Hepatic stellate cell (primary cell): ENCODE data around the gene CXCL17.
"Not testable (repeated sequence)": the region's sequence is repeated elsewhere in the genome, so short reads cannot be mapped to it uniquely, and the experiment has no call there.

ENCODE experiments used
- DNase-seq: peaks from one replicate; pipeline ENCODE4 v3.0.0; 2011; ENCODE audit warnings: low spot score

CXCL17 gene

DNA sequence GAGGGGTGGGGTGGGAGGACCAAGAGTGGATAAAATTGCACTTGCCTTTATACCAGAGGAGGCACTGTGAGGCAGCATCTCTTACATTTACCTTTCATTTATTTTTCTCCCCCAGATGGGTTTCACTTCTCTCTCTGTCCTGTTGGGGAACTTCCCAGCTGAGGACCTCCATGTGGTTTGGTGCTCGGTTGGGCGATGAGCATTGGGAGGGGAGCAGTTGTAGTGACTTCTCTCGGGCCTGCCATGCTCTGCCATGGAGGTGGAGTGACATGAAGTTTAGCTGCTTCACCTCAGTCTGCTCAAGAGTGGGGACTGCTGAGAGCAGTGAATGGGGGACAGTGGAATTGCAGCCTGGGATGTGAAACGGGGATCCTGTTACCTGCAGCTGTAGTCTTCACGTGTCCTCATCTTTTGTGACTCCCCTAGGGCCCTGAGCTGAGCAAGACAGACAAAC is 23.1 kb upstream of the CXCL17 start:
- DNase-seq: no peak

DNA sequence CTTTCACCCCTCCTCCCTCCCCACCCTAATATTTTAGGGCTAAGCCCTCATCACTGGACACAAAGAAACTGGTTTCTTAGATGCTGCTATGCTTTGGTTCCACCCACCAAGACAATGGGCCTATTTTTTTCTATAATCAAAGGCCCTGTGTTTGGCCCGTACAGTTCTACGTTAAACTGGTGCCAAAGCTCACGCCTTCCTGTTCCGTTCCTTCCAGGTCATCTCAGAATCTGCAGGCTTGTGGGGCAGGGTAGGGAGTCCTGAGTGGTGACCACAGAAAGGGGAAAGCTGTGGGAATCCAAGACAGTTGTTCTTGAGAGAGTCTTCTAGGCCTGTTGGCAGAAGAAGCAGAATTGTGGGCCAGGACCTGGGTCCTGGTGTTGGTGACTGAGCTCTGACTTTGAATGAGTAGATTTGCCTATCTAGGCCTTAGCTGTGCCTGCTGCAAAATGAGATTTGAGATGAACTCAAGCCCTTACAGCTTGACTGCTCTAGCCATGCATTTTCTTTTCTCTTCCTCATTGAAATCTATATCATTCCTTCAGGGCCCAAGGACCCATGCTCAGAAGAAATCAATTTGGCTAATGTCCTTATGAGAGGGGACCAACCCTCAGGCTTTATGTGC is 19.1 kb upstream of the CXCL17 start:
- DNase-seq: no peak

DNA sequence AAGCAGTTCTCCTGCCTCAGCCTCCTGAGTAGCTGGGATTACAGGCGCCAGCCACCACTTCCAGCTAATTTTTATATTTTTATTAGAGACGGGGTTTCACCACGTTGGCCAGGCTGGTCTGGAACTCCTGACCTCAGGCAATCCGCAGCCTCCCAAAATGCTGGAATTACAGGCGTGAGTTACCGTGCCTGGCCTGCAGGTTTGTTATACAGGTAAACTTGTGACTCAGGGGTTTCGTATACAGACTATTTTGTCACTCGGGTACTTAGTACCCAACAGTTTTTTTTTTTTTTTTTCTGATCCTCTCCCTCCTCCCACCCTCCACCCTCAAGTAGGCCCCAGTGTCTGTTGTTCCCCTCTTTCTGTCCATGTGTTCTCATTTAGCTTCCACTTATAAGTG is 18.5 kb upstream of the CXCL17 start:
- DNase-seq: not testable (repeated sequence)

DNA sequence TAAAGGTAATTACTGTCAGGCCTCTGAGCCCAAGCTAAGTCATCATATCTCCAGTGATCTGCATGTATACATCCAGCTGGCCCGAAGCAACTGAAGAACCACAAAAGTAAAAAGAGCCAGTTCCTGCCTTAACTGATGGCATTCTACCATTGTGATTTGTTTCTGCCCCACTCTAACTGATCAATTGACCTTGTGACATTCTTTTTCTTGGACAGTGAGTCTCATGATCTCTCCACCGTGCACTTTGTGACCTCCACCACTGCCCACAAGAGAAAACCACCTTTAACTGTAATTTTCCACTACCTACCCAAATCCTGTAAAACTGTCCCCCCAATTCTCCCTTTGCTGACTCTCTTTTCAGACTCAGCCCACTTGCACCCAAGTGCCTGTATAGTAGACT is 17.2 kb upstream of the CXCL17 start:
- DNase-seq: no peak

DNA sequence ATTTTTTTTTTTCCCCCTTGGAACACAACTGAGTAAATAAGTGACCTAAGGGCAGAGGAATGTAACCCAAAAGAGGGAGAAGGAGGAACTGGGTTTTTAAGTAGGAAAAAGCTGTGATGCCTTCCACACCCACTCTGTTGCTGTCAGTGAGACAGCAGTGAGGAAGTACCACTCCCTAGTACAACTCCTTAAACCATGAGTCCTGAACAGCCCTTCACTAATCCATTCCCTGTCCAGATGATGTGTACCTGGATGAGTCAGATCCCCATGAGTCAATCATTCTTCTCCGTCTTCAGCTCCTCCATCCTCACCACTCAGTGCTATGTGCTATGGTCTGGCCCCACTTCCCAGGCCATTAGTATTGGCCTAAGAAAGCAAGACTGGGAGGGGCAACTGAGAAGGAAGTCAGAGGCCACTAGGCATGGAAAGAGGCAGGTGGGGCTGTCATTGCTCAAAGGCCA is 12.9 kb upstream of the CXCL17 start:
- no peak for DNase-seq

GRCh38 chr19:42455086-42455485 is 12.3 kb upstream of the CXCL17 start:
- no peak for DNase-seq

- no peak for DNase-seq
Measured at GRCh38 chr19:42452590-42452989, 9.8 kb upstream of the CXCL17 start.

DNA sequence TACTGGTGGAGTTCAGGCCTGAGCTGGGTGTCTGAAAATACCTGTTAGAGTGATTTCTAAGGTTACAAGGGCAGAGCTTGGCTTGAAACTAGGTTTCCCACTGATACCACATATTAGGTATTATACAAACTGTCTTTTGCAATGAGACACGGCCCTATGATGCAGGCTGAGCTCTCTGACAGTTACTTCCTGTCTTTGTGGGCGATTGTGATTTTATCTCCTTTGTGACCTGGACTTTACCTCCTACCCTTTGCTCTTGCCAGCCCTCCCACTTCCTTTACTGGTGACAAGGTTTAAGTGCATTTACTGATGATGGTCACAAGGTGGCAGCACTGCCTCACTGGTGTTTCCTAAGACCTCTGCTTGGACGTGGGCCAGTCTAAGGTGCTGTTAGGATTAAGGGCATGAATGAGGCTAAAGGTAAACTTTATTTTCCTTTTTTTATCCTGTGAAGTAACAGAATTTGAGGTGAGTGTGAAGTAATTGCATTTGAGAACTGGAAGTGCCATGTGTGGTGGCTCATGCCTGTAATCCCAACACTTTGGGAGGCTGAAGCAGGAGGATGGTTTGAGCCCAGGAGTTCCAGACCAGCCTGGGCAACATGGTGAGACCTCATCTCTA is 7.7 kb upstream of the CXCL17 start:
- peak; percentile 65 for DNase-seq

DNA sequence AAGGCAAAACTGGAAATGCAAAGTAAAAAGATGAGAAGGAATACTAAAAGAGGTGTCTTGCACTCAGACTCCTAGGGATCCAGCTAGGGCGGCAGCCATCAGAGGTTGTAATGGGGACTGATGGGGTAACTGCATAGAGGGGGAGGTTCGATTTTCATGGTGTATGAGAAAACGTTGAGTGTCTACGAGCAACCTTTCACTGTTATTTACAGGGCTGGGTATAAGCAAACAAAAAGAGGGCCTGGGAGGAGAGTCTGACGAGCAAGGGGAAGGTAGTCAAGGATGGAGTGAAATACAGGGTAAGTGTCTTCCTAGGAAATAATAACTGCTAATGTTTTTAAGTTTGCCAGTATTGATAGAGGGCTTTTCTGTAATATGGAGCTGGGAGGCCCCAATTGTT is 5.6 kb upstream of the CXCL17 start:
- DNase-seq: not testable (repeated sequence)

GRCh38 chr19:42445948-42446347 is 3.2 kb upstream of the CXCL17 start:
- DNase-seq: no peak

DNA sequence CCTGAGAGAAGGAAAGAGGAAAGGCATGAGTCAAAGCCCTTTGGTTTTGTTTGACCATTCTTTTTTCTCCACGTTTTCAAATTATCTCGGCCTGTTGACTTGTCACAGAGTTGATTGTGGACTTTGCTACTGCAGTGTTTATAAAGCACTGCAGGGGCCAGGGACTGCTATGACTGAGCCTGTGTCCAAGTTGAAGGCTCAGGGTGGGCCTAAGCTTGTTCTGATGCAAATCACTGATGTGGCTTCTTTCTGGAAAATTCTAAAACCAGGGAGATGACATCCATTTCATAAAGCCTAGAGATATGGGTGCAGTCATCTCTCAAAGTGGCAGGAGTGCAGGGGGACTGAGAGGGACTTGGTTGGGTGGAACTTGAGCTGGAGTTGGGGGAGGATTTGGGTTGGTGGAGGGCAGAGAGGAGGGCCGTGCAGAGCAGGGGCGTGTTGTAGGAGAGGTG is 1.2 kb upstream of the CXCL17 start:
- DNase-seq: no peak

GRCh38 chr19:42441049-42441445 is 1.7 kb downstream of the CXCL17 start:
- DNase-seq: no peak

DNA sequence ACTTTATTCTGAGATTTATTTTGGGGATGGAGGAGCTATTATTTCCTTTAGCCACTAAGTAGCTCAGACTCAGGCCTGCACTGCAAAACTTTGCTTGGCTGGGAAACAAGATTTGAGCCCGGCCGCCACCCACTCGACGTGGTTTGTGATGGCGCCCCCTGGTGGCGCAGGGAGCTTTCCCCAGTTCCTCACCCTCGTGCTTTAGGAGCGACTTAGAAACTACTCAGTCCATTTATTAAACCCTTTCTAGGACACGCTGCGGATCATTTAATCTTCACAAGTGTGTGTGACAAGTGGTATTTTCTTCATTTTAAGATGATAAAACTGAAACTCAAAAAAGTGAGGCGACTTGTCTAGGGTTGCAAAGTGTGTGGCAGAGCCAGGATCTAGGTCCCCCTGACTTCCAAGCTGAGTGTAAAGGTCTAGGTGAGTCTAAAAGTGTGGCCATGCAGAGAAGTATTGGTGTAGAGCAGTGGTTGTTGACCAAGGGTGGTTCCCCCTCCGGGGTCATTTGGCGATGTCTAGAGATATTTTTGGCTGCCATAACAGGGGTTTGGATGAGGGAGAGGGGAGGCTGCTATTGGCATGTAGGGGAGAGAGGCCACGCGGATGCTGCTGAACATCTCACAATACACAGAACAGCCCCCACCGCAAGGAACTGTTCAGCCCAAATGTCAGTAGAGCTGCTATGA is 2.2 kb downstream of the CXCL17 start:
- peak; percentile 70 for DNase-seq

DNA sequence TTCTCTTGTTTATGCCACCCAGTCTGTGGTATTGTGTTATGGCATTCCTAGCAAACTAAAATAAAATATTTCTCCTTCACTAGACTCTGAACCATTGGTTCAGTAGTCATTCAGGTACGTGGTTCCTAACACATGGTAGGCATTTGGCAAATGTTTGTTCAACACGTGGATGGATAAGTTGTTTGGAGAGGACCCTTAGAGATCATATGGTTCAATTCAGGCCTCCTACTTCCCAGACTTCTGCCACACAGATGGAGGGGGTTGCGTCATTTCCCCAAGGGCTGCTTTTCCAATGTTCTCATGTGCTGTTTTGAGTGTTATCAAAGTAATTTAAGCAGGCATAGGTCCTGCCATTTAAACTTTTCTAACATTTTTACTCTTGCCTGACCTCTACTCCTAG is 6.7 kb downstream of the CXCL17 start:
- DNase-seq: no peak

- DNase-seq: no peak
Measured at GRCh38 chr19:42435316-42435715, 7.4 kb downstream of the CXCL17 start.

DNA sequence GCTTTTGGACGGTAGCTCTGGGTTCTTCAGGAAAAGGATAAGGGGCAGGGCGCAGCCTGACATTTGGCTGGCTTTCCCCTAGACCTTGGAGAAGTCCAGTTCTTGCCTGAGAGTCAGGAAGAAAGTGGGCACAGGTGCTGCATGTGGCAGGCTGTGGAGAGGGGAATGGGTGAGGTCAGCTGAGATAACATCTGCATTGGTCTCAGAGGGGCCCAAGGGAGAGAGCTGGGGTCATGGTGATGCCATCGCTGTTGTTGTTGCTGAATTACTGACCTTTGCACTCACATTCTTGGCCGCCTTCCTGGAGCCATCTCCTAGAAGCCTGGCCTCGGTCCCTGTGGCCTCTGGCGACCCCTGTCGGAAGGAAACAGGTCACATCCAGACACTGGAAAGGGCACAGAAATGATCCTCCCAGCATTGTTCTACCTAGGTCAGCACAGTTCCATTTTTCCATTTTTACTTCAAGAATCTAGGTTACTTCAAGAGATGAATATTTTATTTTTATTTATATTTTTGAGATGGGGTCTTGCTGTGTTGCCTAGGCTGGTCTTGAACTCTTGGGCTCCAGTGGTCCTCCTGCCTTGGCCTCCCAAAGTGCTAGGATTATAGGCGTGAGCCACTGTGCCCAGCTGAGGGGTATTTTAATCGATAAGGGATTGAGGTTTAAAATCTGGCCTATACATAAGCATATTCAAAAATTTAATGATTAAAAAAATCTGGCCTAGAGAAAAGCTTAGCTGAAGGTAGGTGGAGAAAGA is 9.1 kb downstream of the CXCL17 start:
- DNase-seq: peak; percentile 42

DNA sequence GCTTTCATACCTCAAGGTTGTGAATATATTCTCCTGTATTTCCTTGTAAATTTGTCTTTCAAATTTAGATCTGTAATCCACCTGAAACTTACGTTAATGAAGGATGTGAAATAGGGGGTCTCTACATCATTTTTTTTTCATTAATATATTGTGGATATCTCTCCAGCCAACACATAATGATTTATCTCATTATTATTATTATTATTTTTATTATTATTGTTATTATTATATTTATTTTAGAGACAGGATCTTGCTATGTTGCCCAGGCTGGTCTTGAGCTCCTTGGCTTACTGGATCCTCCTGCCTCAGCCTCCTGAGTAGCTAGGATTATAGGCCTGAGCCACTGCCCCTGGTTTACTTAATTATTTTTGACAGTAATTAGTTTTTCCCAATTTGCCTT is 11.3 kb downstream of the CXCL17 start:
- DNase-seq: no peak

DNA sequence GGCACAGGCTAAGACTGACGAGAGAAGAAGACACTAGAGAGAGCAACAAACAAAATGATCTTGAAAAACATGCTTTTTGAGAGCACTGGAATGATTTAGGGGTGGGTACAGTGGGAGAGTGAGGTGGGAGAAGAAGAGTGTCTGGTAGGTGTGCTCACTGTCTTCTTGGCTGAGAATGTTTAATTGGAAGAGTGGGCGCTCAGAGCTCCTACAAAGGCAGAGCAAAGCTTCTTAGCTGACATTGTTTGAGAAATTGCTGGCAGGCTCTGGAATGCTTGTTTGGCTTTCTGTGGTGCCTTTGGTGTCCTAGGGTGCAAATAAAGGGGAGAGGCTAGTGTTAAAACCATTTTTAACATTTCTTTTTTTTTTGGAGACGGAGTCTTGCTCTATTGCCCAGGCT is 14.1 kb downstream of the CXCL17 start:
- DNase-seq: no peak

GRCh38 chr19:42427313-42427712 is 15.4 kb downstream of the CXCL17 start, which contains the start of gene LIPE:
Gene LIPE (minus strand): TSS chr19:42427388. CDS start chr19:42427149, 239 bp downstream.
- peak; percentile 45 for DNase-seq

- no peak for DNase-seq
Measured at GRCh38 chr19:42426643-42427042, 16.1 kb downstream of the CXCL17 start.

- no peak for DNase-seq
Measured at GRCh38 chr19:42424712-42425131, 18.0 kb downstream of the CXCL17 start.

DNA sequence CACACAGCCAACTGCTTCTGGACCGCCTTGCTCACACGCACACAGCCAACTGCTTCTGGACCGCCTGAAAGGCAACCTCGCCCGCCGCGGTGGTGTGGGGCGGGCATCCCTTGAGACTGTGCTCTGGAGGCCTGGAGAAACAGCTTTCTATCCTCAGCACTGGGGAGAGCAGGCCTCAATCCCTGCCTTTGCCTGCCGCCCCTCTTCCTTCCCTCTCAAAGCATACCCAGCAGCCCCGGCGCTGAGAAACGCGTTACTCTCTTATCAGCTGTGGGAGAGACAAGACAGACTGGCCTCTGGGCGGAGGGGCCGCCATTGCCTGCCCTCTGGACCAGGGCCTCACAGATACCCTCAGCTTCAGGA is 18.4 kb downstream of the CXCL17 start:
- no peak for DNase-seq
